ENCODE measurements around the gene AK4. TPM values are rescaled to one million over a fixed set of nuclear protein-coding genes. Genes with fewer than 3 reads are reported as not detected.

Gene AK4
- total and polyA plus RNA-seq, 2 of the 8 experiments (the other 6 are each of a cell fraction or from before 2014, with no cell fraction given), result 64.5 to 175 TPM

GRCh38 chr1:65147424-65148177 lies 402 bp upstream of the AK4 start (continued):
- TF ChIP-seq CTCF (IDR thresholded peaks at IDR 0.05; ENCODE audit: control extremely low read depth in 1 of 3, insufficient read depth in 1 of 3, low read depth in 1 of 3, low read length in 3 of 3) (no peak), CTBP2 (IDR thresholded peaks at IDR 0.05; ENCODE audit: borderline replicate concordance, insufficient read depth, insufficient read length, low read length) (no peak), TAF7 (optimal IDR thresholded peaks at IDR 0.05; ENCODE audit: borderline replicate concordance, low read depth, low read length) (no peak), SUZ12 (IDR thresholded peaks at IDR 0.05; ENCODE audit: low read length) (peak; percentile 56; the same call in 1 of the 2 replicates), SP2 (IDR thresholded peaks at IDR 0.05; ENCODE audit: low read length) (no peak), SAP30 (IDR thresholded peaks at IDR 0.05; ENCODE audit: insufficient read depth, insufficient replicate concordance, low read length) (no peak), RFX5 (IDR thresholded peaks at IDR 0.05; ENCODE audit: borderline replicate concordance, low read depth, low read length) (no peak), GABPA (IDR thresholded peaks at IDR 0.05; ENCODE audit: borderline replicate concordance, insufficient read depth, low read length) (no peak), FOSL1 (IDR thresholded peaks at IDR 0.05; ENCODE audit: insufficient read depth, low read depth, low read length) (no peak), CBX8 (IDR thresholded peaks at IDR 0.05; ENCODE audit: borderline replicate concordance, low read depth, low read length) (no peak), ASH2L (IDR thresholded peaks at IDR 0.05; ENCODE audit: low read length) (peak; percentile 26), PHF8 (conservative IDR thresholded peaks at IDR 0.05; ENCODE audit: low read depth, low read length) (peak; percentile 33; the same call in 1 of the 2 replicates), JUND (IDR thresholded peaks at IDR 0.05; ENCODE audit: low read length) (no peak), EP300 (IDR thresholded peaks at IDR 0.05; ENCODE audit: borderline replicate concordance in 1 of 2, low read depth in 2 of 2, low read length in 2 of 2) (no peak), CREB1 (IDR thresholded peaks at IDR 0.05) (no peak), RBBP5 (IDR thresholded peaks at IDR 0.05; ENCODE audit: borderline replicate concordance, low read depth, low read length) (peak; percentile 85; the same call in 1 of the 2 replicates), YY1 (IDR thresholded peaks at IDR 0.05; ENCODE audit: low read depth, low read length) (no peak), SIRT6 (IDR thresholded peaks at IDR 0.05; ENCODE audit: low read length) (no peak), CHD2 (IDR thresholded peaks at IDR 0.05; ENCODE audit: low read length) (no peak), EZH2 (IDR thresholded peaks at IDR 0.05; ENCODE audit: low read depth, low read length, severe bottlenecking) (peak; percentile 51)
- TF ChIP-seq, protein P1, sequence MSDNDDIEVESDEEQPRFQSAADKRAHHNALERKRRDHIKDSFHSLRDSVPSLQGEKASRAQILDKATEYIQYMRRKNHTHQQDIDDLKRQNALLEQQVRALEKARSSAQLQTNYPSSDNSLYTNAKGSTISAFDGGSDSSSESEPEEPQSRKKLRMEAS (IDR thresholded peaks at IDR 0.05), result peak; percentile 53; the same call in 1 of the 2 replicates

All from H1 (cell line).